ENCODE measurements around the gene ANKK1. TPM values are rescaled to one million over a fixed set of nuclear protein-coding genes. Genes with fewer than 3 reads are reported as not detected.

ANKK1 gene, protein sequence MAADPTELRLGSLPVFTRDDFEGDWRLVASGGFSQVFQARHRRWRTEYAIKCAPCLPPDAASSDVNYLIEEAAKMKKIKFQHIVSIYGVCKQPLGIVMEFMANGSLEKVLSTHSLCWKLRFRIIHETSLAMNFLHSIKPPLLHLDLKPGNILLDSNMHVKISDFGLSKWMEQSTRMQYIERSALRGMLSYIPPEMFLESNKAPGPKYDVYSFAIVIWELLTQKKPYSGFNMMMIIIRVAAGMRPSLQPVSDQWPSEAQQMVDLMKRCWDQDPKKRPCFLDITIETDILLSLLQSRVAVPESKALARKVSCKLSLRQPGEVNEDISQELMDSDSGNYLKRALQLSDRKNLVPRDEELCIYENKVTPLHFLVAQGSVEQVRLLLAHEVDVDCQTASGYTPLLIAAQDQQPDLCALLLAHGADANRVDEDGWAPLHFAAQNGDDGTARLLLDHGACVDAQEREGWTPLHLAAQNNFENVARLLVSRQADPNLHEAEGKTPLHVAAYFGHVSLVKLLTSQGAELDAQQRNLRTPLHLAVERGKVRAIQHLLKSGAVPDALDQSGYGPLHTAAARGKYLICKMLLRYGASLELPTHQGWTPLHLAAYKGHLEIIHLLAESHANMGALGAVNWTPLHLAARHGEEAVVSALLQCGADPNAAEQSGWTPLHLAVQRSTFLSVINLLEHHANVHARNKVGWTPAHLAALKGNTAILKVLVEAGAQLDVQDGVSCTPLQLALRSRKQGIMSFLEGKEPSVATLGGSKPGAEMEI
- polyA plus RNA-seq (2012; ENCODE audit: missing spikeins) = 0.34 TPM

DNA sequence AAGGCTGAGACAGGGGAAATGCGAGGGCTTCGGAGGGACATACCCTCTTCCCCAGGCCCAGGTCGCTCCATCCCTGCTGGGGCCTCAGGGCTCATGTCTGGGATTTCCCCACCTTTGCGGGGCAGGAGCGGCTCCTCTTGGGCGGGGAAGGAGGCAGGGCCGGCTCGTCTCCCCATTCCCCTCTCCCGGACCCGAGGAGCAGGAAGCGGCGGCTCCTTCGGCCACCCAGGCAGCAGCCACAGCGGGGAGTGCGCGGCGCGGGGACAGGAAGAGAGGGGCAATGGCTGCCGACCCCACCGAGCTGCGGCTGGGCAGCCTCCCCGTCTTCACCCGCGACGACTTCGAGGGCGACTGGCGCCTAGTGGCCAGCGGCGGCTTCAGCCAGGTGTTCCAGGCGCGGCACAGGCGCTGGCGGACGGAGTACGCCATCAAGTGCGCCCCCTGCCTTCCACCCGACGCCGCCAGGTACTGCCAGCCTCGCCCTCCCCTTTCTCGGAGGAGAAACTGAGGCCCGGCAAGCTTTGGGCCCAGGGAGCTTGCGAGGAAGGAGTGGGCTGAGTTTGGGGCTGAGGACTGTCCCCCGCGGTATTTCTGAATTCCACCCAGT, at the start of gene ANKK1:
Gene ANKK1 (plus strand): TSS at position 175 of the 607 bp plus-strand sequence. CDS start 106 bp downstream, at position 281.
- DNase-seq (ENCODE audit: insufficient read length) = no peak
- FAIRE-seq = no peak
- TF ChIP-seq POLR2A (IDR thresholded peaks at IDR 0.05; ENCODE audit: low read depth, low read length) = no peak
- TF ChIP-seq POLR2AphosphoS5 (IDR thresholded peaks at IDR 0.05; ENCODE audit: low read depth, low read length) = no peak
- TF ChIP-seq TAF1 (IDR thresholded peaks at IDR 0.05; ENCODE audit: borderline replicate concordance, low read depth, low read length) = no peak

GRCh38 chr11:113338730-113339129, 48.8 kb upstream of the ANKK1 start:
- no peak for TF ChIP-seq POLR2AphosphoS5 (IDR thresholded peaks at IDR 0.05; ENCODE audit: low read depth, low read length)
- no peak for DNase-seq (ENCODE audit: insufficient read length)
- no peak for FAIRE-seq

- FAIRE-seq = no peak
- DNase-seq (ENCODE audit: insufficient read length) = no peak
- TF ChIP-seq POLR2AphosphoS5 (IDR thresholded peaks at IDR 0.05; ENCODE audit: low read depth, low read length) = no peak
- TF ChIP-seq TAF1 (IDR thresholded peaks at IDR 0.05; ENCODE audit: borderline replicate concordance, low read depth, low read length) = no peak
- no peak for TF ChIP-seq POLR2A (IDR thresholded peaks at IDR 0.05; ENCODE audit: low read depth, low read length)
Measured at GRCh38 chr11:113339929-113340589, 47.5 kb upstream of the ANKK1 start.

DNA sequence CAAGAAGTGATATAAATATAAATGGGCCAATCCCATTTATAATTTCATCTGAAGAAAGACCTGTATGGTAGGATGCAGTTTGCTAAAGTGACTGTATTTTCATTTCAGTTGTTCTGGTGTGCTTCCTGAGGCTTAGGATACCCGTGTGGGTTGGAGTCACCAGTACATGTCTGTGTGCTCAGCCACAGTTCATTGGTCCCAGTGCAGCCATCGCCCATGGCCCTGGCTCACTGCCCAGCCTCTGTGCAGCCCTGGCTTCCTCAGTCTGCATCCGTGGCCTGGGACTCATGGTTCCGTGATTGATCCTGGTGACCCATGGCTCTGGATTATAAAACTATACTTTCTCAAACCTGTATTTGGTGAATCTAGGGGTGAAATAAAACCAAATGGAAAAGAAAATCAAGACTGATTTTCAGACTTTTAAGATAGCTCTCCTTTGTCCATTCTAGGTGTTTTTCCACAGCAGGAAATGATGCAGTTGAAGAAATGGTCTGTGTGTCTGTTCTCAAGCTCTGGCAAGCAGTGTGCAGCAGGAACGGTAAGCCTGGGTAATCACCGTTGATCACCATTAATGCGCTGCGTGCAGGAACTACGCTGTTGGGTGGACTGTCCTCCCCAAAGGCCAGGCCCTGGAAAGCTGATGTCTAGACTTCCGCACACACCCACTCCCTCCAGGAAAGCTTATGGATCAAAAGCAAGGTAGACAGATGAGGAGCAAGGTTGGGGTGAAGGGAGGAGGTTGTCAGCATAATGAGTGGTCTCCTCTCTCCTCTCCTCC, 46.0 kb upstream of the ANKK1 start:
- DNase-seq (ENCODE audit: insufficient read length) = no peak

GRCh38 chr11:113345978-113346377, 41.6 kb upstream of the ANKK1 start:
- no peak for FAIRE-seq
- no peak for DNase-seq (ENCODE audit: insufficient read length)

More for the DNA sequence above, 46.0 kb upstream of the ANKK1 start:
- no peak for TF ChIP-seq POLR2A (IDR thresholded peaks at IDR 0.05; ENCODE audit: low read depth, low read length)
- no peak for TF ChIP-seq TAF1 (IDR thresholded peaks at IDR 0.05; ENCODE audit: borderline replicate concordance, low read depth, low read length)
- TF ChIP-seq POLR2AphosphoS5 (IDR thresholded peaks at IDR 0.05; ENCODE audit: low read depth, low read length) = no peak
- no peak for FAIRE-seq

GRCh38 chr11:113349528-113349927, 38.1 kb upstream of the ANKK1 start:
- no peak for FAIRE-seq
- TF ChIP-seq TAF1 (IDR thresholded peaks at IDR 0.05; ENCODE audit: borderline replicate concordance, low read depth, low read length) (no peak), POLR2AphosphoS5 (IDR thresholded peaks at IDR 0.05; ENCODE audit: low read depth, low read length) (no peak), POLR2A (IDR thresholded peaks at IDR 0.05; ENCODE audit: low read depth, low read length) (no peak)

More at GRCh38 chr11:113345978-113346377, 41.6 kb upstream of the ANKK1 start:
- TF ChIP-seq POLR2AphosphoS5 (IDR thresholded peaks at IDR 0.05; ENCODE audit: low read depth, low read length) (no peak), TAF1 (IDR thresholded peaks at IDR 0.05; ENCODE audit: borderline replicate concordance, low read depth, low read length) (no peak), POLR2A (IDR thresholded peaks at IDR 0.05; ENCODE audit: low read depth, low read length) (no peak)

GRCh38 chr11:113350336-113351067, 37.1 kb upstream of the ANKK1 start:
- TF ChIP-seq POLR2A (IDR thresholded peaks at IDR 0.05; ENCODE audit: low read depth, low read length) (no peak), POLR2AphosphoS5 (IDR thresholded peaks at IDR 0.05; ENCODE audit: low read depth, low read length) (no peak)
- DNase-seq (ENCODE audit: insufficient read length) (no peak), FAIRE-seq (no peak)

More at GRCh38 chr11:113349528-113349927, 38.1 kb upstream of the ANKK1 start:
- DNase-seq (ENCODE audit: insufficient read length) = no peak

GRCh38 chr11:113351068-113351450, 36.5 kb upstream of the ANKK1 start:
- DNase-seq (ENCODE audit: insufficient read length) = no peak
- TF ChIP-seq TAF1 (IDR thresholded peaks at IDR 0.05; ENCODE audit: borderline replicate concordance, low read depth, low read length) = no peak
- TF ChIP-seq POLR2AphosphoS5 (IDR thresholded peaks at IDR 0.05; ENCODE audit: low read depth, low read length) = no peak
- TF ChIP-seq POLR2A (IDR thresholded peaks at IDR 0.05; ENCODE audit: low read depth, low read length) = no peak
- FAIRE-seq = no peak

DNA sequence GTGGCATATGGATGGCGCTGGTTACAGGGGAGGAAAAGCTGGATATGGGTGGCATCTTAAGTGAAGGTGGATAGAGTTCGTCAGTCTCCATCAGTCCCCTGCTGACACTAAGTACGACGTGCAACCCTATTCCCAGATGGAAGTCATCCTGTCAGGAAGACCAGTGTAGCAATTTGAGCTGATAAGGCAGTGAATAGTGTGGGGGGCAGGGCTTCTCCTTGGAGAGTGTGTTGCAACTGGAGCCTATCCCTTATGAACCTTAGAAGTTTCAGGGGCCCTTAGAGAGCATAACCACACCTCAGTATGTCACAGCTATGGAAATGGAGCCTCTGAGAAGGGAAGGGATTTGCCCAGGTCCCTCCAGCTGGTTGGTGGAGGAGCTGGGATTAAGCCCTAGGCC, 36.1 kb upstream of the ANKK1 start:
- TF ChIP-seq POLR2A (IDR thresholded peaks at IDR 0.05; ENCODE audit: low read depth, low read length) (no peak), POLR2AphosphoS5 (IDR thresholded peaks at IDR 0.05; ENCODE audit: low read depth, low read length) (no peak), TAF1 (IDR thresholded peaks at IDR 0.05; ENCODE audit: borderline replicate concordance, low read depth, low read length) (no peak)
- no peak for DNase-seq (ENCODE audit: insufficient read length)
- no peak for FAIRE-seq

GRCh38 chr11:113356203-113356602, 31.4 kb upstream of the ANKK1 start:
- FAIRE-seq (peak; percentile 17), DNase-seq (ENCODE audit: insufficient read length) (no peak)
- no peak for TF ChIP-seq POLR2A (IDR thresholded peaks at IDR 0.05; ENCODE audit: low read depth, low read length)
- no peak for TF ChIP-seq TAF1 (IDR thresholded peaks at IDR 0.05; ENCODE audit: borderline replicate concordance, low read depth, low read length)
- no peak for TF ChIP-seq POLR2AphosphoS5 (IDR thresholded peaks at IDR 0.05; ENCODE audit: low read depth, low read length)
